GM19324 (cell line): ENCODE data around the gene BDH2.

ENCODE experiments used
- ATAC-seq: cut with Tn5 transposase; IDR thresholded peaks from one replicate; pipeline ENCODE4 v1.9.1; 2021; ENCODE audit warnings: mild to moderate bottlenecking, moderate library complexity; ENCODE audit not compliant: unreplicated experiment, low FRiP score

Gene BDH2

DNA sequence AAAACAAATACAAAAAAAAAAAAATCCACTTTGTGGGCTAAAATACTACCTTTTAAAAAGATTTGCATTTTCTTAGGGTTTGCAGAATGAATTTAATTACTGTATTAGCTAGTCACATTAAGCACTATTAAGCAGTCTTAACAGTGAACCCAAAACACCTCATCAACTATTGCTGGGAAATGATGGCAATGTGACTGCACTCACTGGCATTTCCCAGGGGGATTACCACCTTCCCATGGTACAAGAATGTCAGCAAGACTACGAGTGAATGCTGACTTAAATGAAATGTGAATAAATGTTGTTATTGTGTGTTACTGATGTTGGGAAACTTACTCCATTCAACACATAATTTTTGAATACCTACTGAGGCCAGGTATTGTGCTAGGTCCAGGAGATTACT, 13.1 kb downstream of the BDH2 start:
- ATAC-seq: no peak

DNA sequence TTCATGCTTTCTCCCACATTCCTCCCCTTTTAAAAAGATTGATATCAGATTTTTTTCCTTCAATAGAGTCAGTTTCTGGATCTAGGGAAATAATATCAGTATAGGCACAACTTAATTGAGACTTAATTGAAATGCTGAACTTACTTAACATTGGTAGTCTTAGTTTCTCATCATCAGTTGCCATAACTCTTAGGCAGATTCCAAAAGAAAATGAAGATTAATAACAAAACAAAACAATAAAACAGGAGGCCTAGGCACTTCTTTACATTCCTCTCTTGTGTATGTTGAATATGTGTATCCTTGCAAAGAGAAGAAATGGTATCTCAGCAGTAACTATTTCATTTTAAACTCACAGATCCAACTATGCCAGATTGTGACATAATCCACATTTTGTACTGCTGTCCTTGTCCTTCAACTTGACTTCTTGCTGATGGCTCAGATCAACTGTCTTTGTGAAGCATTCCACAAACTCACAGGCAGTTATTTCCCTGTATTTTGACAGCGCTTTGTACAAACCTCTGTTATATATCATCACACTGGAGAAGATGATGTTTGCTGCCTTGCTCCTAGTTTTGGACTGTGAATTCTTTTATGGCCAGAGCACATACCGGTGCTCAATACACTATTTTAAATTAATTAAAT, 14.0 kb downstream of the BDH2 start:
- ATAC-seq: no peak

DNA sequence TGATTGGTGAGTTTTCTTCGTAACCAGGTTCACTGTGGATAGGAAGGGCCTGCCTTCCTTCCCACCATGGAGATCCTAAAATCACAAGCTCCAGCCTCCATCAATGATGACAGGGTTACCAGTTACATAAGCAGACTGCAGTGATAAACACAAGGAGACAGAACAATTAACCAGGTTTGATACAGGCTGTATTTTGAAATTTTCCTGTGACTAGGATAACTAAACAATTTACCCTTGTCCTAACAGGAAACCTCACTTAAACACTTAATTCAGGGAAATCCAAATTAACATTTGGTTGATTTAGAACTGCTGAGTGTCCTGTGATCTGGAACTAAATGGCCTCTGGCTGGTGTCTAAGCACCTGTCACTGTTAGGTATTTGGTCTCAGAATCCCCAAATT, 20.0 kb downstream of the BDH2 start:
- no peak for ATAC-seq

DNA sequence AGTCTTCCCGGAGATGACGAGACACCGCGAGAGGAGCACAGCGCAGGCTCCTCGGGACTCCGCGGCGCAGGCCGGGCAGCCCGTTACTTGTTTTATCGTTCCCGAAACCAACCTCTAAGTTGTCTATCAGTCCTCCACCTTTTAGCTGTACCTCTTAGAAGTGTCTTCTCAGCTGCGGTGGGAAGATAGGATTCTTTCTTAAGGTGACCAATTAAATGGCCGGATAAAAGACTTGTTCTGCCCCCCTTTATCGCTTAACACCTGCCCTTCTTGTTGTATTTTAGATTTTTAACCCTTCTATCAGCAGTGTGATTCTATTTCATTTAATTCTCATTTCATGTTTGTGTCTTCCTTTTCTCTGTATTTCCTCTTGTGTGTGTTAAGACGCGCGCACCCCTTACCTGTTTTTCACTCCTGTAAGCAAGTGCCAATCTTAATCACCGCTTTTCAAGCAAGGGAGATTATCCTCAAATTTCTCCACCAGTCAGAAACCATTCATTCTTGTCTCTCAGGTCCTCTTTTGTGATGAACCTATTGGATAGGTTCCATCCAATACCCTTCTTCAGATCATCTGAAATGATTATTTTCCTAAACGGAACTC, 22.8 kb downstream of the BDH2 start, which contains the start of gene SLC9B2:
SLC9B2 (minus strand) TSS at position 15 of the 601 bp plus-strand sequence. CDS start 9,211 bp downstream, outside the sequence.
- ATAC-seq: peak; percentile 63

DNA sequence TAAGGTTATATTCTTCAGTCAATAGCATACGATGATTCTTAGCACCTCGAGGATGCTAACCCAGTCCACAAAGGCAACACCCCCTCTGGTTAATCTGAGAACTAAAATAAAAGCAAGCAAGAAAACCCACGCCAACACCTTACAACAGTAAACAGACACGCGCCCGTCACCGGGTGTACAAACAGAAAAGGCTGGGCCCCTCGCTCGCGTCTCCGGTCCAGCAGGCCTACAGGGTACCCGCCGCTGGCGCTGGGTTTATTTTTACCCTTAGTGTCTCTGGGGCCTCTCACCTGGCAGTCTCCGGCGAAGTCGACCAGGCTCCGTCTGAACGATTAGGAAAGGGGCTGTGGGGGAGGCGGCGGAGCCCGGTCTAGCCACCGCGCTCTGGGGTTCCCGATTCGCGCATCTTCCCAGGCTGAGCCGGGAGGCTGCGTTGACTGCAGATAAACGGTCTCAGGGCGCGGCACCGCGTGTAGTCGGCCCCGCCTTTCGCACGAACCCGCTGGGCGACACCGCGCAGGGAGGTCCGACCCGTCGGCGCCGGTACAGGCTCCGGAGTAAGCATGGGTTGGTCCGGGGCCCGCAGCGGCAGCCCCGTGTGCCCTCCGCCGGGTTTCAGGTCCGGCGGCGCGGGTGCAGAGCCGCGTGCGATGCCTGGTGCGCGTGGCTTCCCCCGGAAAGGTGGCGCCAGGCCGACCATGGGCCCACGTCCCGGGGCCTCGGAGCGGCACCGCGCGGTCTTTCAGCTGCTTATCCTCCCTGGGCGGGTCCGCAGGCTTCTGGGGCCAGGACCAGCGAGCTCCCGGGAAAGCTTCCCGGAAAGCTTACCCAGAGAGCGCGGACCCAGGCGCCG, 23.5 kb downstream of the BDH2 start:
- ATAC-seq: peak; percentile 74

DNA sequence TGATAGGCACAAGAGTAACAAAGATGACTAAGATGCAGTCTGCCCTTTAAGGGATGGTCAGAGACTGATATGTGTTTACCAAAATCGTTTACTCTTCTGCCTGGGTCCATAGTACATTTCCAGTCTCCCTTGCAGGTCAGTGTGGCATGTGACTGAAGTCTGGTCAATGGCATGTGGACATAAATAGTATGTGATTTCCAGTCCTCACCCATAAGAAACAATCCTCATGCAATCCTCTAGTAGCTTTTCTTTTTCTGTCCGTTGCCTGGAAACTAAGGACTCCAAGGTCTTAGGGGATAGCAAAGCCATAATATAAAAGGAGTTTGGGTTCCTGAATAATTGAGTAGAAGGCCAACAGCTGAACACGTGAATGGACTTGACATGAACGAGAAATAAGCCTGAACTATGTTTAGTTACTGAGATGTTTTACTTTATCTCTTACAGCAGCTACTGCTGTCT, 24.2 kb downstream of the BDH2 start:
- ATAC-seq: no peak

DNA sequence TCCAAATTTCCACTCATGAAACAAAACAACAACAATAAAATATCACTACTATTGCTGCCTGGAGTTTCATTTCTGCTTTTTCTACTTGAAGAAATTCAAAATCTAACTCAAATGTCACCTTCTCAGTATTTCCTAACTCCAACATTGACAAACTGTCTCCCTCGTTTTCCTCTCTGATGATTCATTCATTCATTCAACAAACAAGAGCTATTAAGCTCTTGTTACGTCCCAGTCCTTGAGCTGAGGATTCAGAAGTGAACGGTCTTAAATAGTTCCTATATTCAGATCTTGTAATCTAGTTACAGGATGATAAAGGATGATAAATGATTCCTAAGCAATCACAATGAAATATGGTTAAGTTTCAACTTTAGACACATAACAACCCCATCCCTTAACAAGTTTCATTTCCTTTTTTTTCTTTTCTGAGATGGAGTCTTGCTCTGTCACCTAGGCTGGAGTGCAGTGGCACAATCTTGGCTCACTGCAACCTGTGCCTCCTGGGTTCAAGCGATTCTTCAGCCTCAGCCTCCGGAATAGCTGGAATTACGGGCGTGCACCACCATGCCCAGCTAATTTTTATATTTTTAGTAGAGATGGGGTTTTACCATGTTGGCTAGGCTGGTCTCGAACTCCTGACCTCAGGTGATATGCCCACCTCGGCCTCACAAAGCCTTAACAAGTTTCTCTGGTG, 24.7 kb downstream of the BDH2 start:
- peak; percentile 32 for ATAC-seq

DNA sequence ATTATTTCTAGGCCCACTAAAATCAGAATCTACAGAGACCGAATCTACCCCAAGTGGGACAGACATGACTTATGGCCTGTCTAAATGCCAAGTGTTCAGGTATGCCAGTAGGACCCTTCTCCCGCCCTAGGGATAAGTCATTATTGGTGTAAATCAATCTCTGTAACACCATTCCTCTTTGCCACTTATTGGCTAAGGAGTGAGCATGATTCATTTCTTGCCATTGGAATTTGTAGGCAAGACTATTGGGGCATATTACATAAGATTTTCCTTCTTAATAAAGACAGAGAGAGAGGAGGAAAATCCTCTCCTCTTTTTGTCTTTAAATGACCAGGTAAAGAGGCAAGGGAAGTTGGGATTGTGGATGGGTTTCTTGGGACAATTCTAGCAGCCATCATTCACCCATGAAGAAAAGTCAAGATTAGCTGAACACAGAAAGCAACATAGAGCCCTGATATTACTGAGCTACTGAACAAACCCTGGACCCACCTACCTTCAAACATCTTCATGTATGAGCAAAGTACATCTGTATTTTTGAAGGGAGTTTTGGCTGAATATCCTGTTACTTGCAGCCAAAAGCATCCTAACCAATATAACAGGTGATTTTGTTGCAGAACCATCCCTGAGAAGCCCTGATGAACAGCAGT, 25.7 kb downstream of the BDH2 start:
- no peak for ATAC-seq

DNA sequence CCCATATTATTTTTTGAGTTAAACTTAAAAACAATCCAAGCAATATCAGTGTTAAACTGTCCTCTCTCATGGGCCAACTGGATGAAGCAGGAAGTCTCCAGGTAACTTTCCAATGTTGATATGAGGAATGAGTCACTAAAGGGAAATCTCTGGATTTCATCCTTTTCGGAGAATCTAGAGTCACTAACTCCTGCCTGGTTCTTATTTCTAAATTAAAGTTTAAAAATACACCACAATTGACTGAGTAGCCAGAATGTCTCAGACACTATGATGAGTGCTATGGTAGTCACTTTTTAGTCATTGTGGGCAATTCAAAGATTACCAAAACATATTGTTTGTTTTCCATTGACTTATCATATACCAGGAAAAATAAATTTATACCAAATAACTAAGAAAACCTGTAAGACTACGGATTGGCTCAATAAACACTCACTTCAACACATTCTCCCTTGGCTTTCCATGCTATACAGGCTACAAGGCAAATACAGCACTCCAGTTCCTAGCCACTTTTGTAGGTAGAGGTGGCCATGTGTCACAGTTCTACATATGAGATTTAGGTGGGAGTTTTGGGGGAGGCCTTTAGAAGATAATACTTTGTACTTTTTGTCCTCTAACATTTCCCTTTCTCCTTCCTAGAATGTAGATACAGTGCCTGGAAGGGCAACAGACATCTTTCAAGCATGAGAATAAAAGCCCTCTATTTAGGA, 31.6 kb downstream of the BDH2 start:
- ATAC-seq: no peak

DNA sequence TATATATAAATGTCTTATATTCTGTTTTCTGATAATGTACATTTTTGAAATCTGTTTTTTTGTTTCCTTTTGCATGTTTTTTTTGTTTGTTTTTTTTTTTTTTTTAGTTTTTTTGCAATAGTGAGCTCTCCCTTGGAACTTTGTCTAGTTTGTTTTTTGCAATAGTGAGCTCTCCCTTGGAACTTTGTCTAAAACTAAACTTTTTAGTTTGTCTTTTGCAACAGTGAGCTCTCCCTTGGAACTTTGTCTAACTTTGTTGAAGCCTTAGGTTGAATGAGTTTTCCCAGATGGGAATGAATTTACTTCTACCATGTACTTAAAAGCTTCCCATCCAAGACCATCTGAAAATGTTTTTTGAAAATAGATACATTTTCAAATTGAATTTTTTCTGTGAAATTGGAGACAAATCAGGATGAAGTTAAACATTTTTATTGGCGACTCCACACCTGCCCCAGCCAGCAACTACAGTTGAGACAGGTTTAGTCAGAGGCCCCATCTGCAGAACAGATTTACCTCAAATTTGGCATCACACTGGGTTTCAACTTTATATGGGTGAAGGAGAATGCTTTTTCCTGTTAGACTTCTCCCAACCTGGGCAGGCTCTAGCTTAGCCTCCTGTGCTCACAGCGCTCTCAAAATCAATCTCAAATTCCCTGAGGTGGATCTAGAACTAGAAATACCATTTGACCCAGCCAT, 39.0 kb downstream of the BDH2 start:
- no peak for ATAC-seq

DNA sequence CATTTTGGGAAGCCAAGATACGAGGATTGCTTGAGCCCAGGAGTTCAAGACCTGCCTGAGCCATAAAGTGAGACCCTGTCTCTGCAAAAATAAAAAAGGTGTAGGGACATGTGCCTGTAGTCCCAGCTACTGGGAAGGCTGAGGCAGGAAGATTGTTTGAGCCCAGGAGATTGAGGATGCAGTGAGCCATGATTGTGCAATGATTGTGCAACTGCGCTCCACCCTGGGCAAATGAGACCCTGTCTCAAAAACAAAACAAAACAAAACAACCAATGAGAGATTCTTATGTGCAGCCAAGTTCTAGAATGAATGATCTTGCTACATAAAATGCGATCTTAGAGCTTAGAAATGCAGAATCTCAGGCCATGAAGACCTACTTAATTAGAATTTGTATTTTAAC, 45.6 kb downstream of the BDH2 start:
- no peak for ATAC-seq

DNA sequence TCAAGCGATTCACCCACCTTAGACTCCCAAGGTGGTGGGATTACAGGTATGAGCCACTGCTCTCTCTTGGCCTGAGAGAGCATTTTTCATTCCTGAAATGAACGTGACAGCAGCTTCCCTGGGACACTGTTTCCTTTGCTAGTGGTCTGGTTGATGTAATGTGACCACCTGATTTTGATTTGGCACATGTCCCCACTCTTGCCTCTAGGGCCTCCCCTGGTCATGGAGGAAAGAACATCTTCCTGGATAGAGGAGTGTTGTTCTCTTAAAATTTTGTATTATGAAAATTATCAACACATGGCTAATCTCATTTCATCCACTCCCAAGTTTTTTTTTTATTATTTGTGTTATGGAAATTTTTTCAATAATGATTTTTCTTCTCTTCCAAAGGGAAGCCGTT, 46.9 kb downstream of the BDH2 start:
- ATAC-seq: no peak

DNA sequence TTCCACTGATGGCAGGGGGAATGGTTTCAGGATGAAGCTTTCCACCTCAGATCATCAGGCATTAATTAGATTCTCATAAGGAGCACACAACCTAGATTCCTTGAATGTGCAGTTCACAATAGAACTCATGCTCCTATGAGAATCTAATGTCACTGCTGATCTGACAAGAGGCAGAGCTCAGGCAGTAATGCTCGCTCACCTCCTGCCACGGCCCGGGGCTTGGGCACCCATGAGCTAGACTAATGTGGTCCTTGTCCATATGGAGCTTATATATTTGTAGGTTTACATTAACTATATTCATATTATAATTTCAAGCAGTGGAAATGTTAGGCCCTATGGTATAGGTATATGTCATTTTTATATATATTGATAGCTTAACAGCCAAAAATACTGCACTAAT, 47.5 kb downstream of the BDH2 start:
- ATAC-seq: no peak

DNA sequence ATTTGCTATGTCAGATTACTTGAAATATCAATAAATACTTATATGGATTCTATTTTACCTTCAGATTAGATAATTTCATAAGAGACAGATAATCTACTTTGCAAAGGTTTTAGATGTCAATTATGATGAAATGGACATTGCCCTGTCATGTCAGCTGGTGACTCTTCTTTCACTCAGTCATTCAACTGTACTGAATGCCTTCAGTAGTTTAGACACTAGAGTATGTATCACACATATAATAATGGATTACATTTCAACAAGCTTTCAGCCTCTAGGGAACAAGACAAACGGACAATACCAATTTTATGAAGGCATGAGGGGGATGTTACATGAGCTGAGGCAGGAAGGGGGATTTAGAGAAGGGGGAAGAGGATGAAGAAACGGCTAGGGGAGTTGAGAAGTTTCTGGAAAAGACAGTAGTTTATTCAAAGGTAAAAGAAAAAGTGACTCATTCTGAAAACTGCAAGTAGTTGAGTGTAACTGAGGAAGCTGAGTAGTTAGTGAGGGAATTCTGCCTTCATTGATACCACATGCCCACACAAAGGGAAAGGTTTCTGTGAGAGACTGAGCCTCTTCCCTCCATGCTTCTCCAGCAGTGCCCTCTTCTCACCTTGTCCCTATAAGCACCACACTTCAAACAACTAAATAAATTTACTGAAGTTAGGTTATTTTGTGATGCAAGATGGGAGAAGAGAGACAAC, 48.7 kb downstream of the BDH2 start:
- no peak for ATAC-seq

DNA sequence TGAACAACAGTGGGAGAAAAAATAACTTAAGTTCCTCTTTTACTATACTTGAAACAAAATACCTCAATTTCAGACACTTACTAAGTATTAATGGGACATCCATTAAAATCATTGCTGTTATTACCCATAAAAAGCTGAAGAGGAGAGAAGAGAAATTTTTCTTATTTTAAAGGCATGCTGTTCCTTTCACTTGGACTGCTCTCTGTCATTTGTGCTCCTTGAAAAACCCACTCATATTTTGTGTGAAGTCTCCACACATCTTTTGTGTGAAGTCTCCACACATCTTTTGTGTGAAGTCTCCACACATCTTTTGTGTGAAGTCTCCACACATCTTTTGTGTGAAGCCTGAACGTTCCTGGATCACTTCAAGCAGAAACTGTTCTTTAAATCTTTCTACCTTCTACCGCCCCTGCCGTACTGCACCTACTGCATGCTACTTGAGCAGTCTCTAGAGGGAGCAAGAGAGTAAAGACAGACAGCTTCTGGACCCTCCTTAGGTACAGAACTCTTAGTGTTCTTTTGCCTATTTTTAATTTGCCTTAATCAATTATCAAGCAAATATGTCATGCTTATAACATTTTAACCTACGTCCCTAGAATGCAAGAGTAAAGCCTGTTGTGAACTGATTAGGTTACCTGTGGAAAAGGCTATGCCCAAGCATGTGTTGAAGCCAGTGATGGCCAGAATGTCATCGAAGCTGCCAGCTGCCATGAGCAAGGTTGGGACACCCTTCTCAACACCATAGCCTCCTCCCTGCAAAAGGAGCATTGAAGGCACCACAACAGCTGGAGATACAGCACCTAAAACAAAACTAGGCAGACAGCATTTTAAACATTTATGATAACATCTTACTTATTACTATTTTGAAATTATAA, 53.0 kb downstream of the BDH2 start:
- ATAC-seq: peak; percentile 88

DNA sequence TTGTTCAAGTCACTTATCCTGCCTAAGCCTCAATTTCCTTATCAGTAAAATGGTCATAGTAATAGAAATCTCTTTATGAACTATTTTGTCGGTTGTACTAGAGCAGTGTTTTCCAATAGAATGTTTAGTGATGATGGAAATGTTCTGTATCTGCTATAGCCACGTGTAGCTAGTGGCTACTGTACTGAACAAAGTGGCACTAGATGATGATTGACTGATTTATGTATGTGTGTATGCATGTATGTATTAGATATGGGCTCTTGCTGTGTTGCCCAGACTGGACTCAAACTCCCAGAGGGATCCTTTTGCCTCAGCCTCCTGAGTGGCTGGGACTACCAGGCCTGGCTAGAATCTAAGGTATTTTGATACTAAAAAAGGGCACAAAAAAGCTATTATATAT, 55.5 kb downstream of the BDH2 start:
- ATAC-seq: no peak

DNA sequence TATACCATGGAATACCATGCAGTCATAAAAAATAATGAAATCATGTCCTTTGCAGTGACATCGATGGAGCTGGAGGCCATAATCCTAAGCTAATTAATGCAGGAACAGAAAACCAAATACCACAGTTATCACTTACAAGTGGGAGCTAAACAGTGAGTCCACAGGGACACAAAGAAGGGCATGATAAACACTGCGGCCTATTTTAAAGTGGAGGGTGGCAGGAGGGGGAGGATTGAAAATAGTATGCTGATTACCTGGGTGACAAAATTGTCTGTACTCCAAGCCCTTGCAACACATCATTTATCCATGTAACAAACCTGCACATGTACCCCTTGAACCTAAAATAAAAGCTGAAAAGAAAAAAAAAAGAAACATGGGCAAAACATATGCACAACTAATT, 63.5 kb downstream of the BDH2 start:
- ATAC-seq: no peak

DNA sequence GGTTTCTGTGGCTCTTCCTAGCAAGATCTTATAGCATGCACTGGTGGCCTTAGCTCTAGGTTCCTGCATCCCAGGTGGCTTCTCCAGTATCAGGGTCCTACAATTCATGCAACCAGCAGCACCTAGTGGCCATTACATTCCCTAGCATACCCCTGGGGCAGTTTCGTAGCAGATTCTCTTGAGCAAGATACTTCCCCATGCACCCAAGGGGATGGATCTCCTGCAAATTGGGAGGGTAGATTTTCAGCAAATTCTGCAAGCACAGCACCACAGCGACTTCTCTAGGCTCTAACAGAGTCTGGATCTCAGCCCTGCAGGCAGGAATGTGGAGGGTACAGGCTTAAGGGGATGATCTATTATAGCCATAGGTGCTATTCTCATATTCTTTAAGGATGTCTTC, 67.1 kb downstream of the BDH2 start:
- no peak for ATAC-seq
